AG20443 (cell line): ENCODE results near the gene FGFBP1.
A peak's percentile ranks its signal among the peaks of the same experiment; 100 is the strongest.
"Not testable (repeated sequence)": the region's sequence is repeated elsewhere in the genome, so short reads cannot be mapped to it uniquely, and the experiment has no call there.

Experiments used
- DNase-seq: peaks from one replicate; pipeline ENCODE4 v3.0.0; 2012; ENCODE audit warnings: low spot score, mixed read lengths

FGFBP1 gene

GRCh38 chr4:15945516-15945915 is 7.0 kb upstream of the FGFBP1 start:
- DNase-seq = no peak

- no peak for DNase-seq
Measured at GRCh38 chr4:15944895-15945294, 6.4 kb upstream of the FGFBP1 start.

GRCh38 chr4:15942283-15942682 is 3.7 kb upstream of the FGFBP1 start:
- no peak for DNase-seq

GRCh38 chr4:15938182-15938581 is 358 bp downstream of the FGFBP1 start:
- peak; percentile 26 for DNase-seq

- DNase-seq = no peak
Measured at GRCh38 chr4:15936495-15936894, 2.0 kb downstream of the FGFBP1 start.

- DNase-seq = no peak
Measured at GRCh38 chr4:15935504-15936402, 2.8 kb downstream of the FGFBP1 start.

GRCh38 chr4:15934259-15934658 is 4.3 kb downstream of the FGFBP1 start:
- no peak for DNase-seq

GRCh38 chr4:15931451-15932210 is 6.9 kb downstream of the FGFBP1 start:
- DNase-seq = no peak

- DNase-seq = no peak
Measured at GRCh38 chr4:15930314-15930713, 8.2 kb downstream of the FGFBP1 start.

- no peak for DNase-seq
Measured at GRCh38 chr4:15929540-15929939, 9.0 kb downstream of the FGFBP1 start.

- DNase-seq = no peak
Measured at GRCh38 chr4:15928883-15929282, 9.7 kb downstream of the FGFBP1 start.

- no peak for DNase-seq
Measured at GRCh38 chr4:15926486-15926885, 12.1 kb downstream of the FGFBP1 start.

GRCh38 chr4:15925830-15926229 is 12.7 kb downstream of the FGFBP1 start:
- DNase-seq = no peak

- no peak for DNase-seq
Measured at GRCh38 chr4:15921592-15921932, 17.0 kb downstream of the FGFBP1 start.

- peak; percentile 84 for DNase-seq
Measured at GRCh38 chr4:15920723-15921591, 17.6 kb downstream of the FGFBP1 start.

GRCh38 chr4:15918484-15919129 is 19.9 kb downstream of the FGFBP1 start:
- DNase-seq = no peak

- DNase-seq = no peak
Measured at GRCh38 chr4:15917297-15917696, 21.2 kb downstream of the FGFBP1 start.

GRCh38 chr4:15916358-15916757 is 22.2 kb downstream of the FGFBP1 start:
- DNase-seq = not testable (repeated sequence)

GRCh38 chr4:15914736-15915135 is 23.8 kb downstream of the FGFBP1 start:
- no peak for DNase-seq

GRCh38 chr4:15914291-15914690 is 24.2 kb downstream of the FGFBP1 start:
- DNase-seq = no peak

- DNase-seq = peak; percentile 64
Measured at GRCh38 chr4:15913631-15913970, 24.9 kb downstream of the FGFBP1 start.
